LNCAP (cell line): Measurements from ENCODE around the gene ROCK2.

Experiments
- TF ChIP-seq, protein P1 (sequence below): fragments of 450-650 bp; IDR thresholded peaks from 2 replicates; pipeline ENCODE4 v1.5.1; 2017; ENCODE audit warnings: mild to moderate bottlenecking

ROCK2 gene

GRCh38 chr2:11254100-11254536 lies 90.3 kb downstream of the ROCK2 start:
- TF ChIP-seq, protein P1, sequence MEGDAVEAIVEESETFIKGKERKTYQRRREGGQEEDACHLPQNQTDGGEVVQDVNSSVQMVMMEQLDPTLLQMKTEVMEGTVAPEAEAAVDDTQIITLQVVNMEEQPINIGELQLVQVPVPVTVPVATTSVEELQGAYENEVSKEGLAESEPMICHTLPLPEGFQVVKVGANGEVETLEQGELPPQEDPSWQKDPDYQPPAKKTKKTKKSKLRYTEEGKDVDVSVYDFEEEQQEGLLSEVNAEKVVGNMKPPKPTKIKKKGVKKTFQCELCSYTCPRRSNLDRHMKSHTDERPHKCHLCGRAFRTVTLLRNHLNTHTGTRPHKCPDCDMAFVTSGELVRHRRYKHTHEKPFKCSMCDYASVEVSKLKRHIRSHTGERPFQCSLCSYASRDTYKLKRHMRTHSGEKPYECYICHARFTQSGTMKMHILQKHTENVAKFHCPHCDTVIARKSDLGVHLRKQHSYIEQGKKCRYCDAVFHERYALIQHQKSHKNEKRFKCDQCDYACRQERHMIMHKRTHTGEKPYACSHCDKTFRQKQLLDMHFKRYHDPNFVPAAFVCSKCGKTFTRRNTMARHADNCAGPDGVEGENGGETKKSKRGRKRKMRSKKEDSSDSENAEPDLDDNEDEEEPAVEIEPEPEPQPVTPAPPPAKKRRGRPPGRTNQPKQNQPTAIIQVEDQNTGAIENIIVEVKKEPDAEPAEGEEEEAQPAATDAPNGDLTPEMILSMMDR: no peak

DNA sequence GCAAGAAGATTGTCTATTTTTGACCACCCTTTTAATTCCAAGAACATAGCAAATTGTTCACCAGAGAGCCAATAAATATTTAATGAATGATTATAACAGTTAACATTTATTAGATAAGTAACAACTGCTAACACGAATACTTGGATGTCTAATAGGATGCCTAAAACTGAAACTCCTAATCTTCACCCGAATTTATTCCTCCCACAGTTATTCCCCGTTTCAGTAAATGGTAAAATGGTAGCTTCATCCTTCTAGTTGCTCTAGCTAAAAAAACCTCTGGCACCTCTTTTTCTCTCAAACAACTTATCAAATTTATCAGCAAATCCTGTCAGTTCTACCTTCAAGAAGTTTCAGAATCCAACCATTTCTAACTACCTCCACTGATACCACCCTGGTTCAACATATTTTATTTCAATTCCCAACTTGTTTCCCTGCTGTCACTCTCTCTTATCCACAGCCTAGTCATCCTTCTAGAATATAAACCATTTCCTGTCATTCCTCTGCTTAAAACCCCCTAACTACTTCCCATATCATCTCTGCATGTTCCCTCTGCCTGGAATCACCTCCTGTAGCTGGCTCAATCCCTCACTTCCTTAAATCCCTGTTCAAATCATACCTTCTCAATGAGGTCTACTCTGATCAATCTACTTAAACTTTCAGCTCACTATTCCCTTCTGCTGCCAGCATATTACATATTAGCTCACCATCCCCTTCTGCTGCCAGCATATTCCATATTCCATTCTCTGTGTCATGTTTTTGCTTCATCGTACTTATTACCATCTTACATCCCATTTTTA lies 93.8 kb downstream of the ROCK2 start:
- TF ChIP-seq, protein P1: no peak

- TF ChIP-seq, protein P1: no peak
Observed at GRCh38 chr2:11245322-11245721, 99.1 kb downstream of the ROCK2 start.

DNA sequence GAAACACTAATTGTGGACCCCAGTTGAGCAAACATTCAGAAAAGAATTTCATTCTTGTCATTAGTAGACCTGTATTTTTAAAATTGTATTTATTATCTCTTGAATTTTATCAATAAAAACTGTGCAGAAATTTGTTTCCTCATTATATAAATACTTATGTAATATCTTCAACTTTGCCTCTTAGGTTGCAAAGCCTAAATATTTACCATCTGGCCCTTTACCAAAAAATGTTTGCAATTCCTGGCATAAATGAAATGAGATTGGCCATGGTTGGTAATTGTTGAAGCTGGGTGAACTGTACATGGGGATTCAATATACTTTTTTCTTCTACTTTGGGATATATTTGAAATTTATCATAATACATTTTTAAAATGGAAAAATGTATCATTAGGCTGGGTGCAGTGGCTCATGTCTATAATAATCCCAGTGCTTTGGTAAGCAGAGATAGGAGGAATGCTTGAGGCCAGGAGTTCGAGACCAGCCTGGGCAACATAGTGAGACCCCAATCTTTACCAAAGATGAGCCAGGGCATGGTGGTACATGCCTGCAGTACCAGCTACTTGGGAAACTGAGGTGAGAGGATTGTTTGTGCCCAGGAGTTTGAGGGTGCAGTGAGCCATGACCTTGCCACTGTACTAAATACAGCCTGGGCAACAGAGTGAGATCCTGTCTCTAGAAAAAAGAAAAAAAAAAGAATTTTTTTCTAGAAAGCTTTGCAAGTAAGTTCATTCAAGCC lies 100.2 kb downstream of the ROCK2 start:
- TF ChIP-seq, protein P1: no peak

DNA sequence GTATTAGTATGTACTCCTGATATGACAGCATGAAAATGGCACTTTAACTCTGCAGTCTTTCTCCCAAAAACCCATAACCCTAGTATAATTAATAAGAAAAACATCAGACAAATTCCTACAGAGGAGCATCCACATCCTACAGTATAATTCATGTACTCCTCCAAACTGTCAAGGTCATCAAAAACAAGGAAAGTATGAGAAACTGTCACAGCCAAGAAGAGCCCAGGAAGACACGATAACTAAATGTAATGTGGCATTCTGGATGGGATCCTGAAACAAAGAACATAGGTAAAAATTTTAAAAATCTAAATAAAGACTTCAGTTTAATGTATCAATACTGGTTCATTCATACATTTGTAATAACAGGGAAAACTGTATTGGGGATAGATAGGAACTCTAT lies 100.9 kb downstream of the ROCK2 start:
- TF ChIP-seq, protein P1: no peak

- TF ChIP-seq, protein P1: no peak
Observed at GRCh38 chr2:11242542-11243174, 101.8 kb downstream of the ROCK2 start.

DNA sequence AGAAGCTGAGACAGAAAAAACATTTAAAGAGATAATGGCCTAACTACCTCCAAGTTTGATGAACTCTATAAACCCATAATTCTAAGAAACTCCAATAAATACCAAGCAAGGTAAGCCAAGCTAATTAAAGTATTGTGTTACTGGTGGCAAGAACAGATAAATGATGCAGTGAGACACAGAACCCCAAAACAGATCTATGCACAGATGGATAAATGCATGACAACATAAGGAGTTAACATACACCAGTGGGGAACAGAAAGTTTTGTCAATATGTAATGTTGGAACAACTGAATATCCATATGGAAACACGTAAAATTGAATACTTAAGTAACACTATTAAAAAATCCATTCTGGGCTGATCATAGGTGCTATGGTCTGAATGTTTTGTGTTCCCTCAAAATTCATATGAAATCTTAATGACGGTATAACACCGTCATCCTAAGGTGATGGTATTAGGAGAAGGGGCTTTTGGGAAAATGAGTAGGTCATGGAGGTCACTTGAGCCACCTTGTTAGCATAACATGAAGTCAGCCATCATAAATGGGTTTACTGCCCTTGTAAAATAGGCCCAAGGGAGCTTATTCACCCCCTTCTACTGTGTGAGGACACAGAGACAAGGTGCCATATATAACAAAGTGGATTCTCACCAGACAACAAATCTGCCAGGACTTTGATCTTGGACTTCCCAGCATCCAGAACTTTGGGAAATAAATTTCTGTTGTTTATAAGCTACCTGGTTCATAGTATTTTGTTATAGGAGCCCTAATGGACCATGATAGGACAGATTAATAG lies 102.8 kb downstream of the ROCK2 start:
- TF ChIP-seq, protein P1: no peak
